HL-60 (cell line): Measurements from ENCODE around the gene TMPRSS13.
"Not testable (repeated sequence)": the region's sequence is repeated elsewhere in the genome, so short reads cannot be mapped to it uniquely, and the experiment has no call there.

Source experiments
- DNase-seq, 2 experiments: peaks; one replicate each; pipeline ENCODE4 v3.0.0-alpha.2; 2010 to 2020; ENCODE audit warnings: low read depth in 1 of 2, low spot score in 1 of 2
- H3K27ac ChIP-seq: fragments of 250-450 bp; sonication (Bioruptor Pico); replicated peaks from 2 replicates; pipeline ENCODE4 v1.5.1; 2020; ENCODE audit warnings: mild to moderate bottlenecking, moderate library complexity
- H3K27me3 ChIP-seq: fragments of 250-450 bp; sonication (Bioruptor Pico); 2 replicates; pipeline ENCODE4 v1.5.1; 2021; ENCODE audit warnings: mild to moderate bottlenecking, moderate library complexity; ENCODE audit not compliant: insufficient read depth, poor library complexity, severe bottlenecking
- H3K4me3 ChIP-seq: replicated peaks from 2 replicates; pipeline ENCODE4 v1.5.1; 2011; ENCODE audit warnings: mild to moderate bottlenecking, control low read depth, low read length; ENCODE audit not compliant: insufficient read depth
- CTCF ChIP-seq: IDR thresholded peaks from one replicate; pipeline ENCODE4 v1.5.1; 2011; ENCODE audit warnings: low read length, control low read depth, inconsistent platforms; ENCODE audit not compliant: insufficient read depth
- GABPA ChIP-seq: IDR thresholded peaks from 2 replicates; pipeline ENCODE4 v1.6.1; 2012; ENCODE audit warnings: low read depth
- POLR2AphosphoS5 ChIP-seq: IDR thresholded peaks from 2 replicates; pipeline ENCODE4 v1.6.1; 2012; ENCODE audit warnings: low read depth
- SPI1 ChIP-seq: IDR thresholded peaks from 2 replicates; pipeline ENCODE4 v1.6.1; 2012; ENCODE audit warnings: low read depth, mild to moderate bottlenecking, borderline replicate concordance
- long read RNA-seq: library from polyadenylated mRNA; unstranded; transcript quantifications from one replicate; pipeline ENCODE4 v2.0.0, GENCODE V29; 2020
- TF ChIP-seq, protein P1 (sequence below): IDR thresholded peaks from 2 replicates; pipeline ENCODE4 v1.6.1; 2012; ENCODE audit warnings: low read depth; ENCODE audit not compliant: insufficient replicate concordance

The TMPRSS13 gene
- long read RNA-seq: 0 reads

GRCh38 chr11:117929142-117929915 lies at the start of gene TMPRSS13:
TMPRSS13 (minus strand) TSS chr11:117929402; CDS start chr11:117929307, 95 bp downstream.
- Histone ChIP-seq H3K27me3 (peaks cover 4% of the 10 kb centered on the region), H3K27ac (no peak within 1 kb of the TSS), H3K4me3 (no peak within 1 kb of the TSS)
- TF ChIP-seq, protein P1, sequence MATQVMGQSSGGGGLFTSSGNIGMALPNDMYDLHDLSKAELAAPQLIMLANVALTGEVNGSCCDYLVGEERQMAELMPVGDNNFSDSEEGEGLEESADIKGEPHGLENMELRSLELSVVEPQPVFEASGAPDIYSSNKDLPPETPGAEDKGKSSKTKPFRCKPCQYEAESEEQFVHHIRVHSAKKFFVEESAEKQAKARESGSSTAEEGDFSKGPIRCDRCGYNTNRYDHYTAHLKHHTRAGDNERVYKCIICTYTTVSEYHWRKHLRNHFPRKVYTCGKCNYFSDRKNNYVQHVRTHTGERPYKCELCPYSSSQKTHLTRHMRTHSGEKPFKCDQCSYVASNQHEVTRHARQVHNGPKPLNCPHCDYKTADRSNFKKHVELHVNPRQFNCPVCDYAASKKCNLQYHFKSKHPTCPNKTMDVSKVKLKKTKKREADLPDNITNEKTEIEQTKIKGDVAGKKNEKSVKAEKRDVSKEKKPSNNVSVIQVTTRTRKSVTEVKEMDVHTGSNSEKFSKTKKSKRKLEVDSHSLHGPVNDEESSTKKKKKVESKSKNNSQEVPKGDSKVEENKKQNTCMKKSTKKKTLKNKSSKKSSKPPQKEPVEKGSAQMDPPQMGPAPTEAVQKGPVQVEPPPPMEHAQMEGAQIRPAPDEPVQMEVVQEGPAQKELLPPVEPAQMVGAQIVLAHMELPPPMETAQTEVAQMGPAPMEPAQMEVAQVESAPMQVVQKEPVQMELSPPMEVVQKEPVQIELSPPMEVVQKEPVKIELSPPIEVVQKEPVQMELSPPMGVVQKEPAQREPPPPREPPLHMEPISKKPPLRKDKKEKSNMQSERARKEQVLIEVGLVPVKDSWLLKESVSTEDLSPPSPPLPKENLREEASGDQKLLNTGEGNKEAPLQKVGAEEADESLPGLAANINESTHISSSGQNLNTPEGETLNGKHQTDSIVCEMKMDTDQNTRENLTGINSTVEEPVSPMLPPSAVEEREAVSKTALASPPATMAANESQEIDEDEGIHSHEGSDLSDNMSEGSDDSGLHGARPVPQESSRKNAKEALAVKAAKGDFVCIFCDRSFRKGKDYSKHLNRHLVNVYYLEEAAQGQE: no peak
- TF ChIP-seq POLR2AphosphoS5 (no peak), SPI1 (no peak), CTCF (no peak), GABPA (no peak)
- DNase-seq: no peak

- DNase-seq: no peak
- Histone ChIP-seq H3K27ac (no peak overlapping the region), H3K4me3 (no peak overlapping the region), H3K27me3 (no peaks in the 10 kb centered on the region)
- TF ChIP-seq GABPA: no peak
- TF ChIP-seq POLR2AphosphoS5: no peak
- no peak for TF ChIP-seq CTCF
- TF ChIP-seq, protein P1: no peak
- no peak for TF ChIP-seq SPI1
Measured at GRCh38 chr11:117978991-117979390, 49.8 kb upstream of the TMPRSS13 start.

- H3K4me3 ChIP-seq, DNase-seq, H3K27ac ChIP-seq, H3K27me3 ChIP-seq: not testable (repeated sequence)
Measured at GRCh38 chr11:117978291-117978910, 49.2 kb upstream of the TMPRSS13 start.

DNA sequence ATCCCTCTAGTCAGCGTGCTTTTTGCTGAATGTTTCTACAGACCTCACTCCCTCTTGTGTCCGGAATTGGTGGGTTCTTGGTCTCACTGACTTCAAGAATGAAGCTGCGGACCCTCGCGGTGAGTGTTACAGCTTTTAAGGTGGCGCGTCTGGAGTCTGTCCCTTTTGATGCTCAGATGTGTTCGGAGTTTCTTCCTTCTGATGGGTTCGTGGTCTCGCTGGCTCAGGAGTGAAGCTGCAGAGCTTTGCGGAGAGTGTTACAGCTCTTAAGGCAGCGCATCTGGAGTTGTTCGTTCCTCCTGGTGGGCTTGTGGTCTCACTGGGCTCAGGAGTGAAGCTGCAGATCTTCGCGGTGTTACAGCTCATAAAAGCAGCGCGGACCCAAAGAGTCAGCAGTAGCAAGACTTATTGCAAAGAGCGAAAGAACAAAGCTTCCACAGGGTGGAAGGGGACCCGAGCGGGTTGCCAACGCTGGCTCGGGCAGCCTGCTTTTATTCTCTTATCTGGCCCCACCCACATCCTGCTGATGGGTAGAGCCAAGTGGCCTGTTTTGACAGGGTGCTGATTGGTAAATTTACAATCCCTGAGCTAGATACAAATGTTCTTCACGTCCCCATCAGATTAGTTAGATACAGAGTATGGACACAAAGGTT lies 48.5 kb upstream of the TMPRSS13 start:
- DNase-seq, H3K4me3 ChIP-seq, H3K27ac ChIP-seq, H3K27me3 ChIP-seq: not testable (repeated sequence)
